K562 (cell line): ENCODE data around the gene ENPP5. TPM values are rescaled to one million over a fixed set of nuclear protein-coding genes. Genes with fewer than 3 reads are reported as not detected.

ENCODE experiments used
- ATAC-seq: fragments of 200-7000 bp; cut with Tn5 transposase; 3 replicates; pipeline ENCODE4 v1.9.1; 2020; ENCODE audit warnings: moderate library complexity
- BruUV-seq: library from RNA; stranded (reverse); fragments of 400-500 nt; replicated peaks from 2 replicates; lab custom pipeline; 2021; lab: Mats Ljungman, UMichigan
- CTCF ChIA-PET: fragments of 300-600 bp; formaldehyde crosslinking; extraction: SDS; loops from one replicate; lab custom pipeline; 2021; ENCODE audit warnings: low intra/inter-chr PET ratio; lab: Yijun Ruan, JAX
- POLR2A ChIA-PET: fragments of 300-600, 350-650 bp; sonication (Branson Sonifier 250); formaldehyde crosslinking; extraction: SDS; loops from one replicate; lab custom pipeline; 2021; ENCODE audit warnings: antibody characterized with exemption, inconsistent platforms; lab: Yijun Ruan, JAX
- DNase-seq, 4 experiments: peaks; one replicate each; pipeline versions ENCODE4 v3.0.0 to v3.0.0-alpha.2; 2011 to 2018; ENCODE audit warnings: low spot score in 3 of 4, mixed read lengths in 3 of 4; ENCODE audit errors: extremely low read depth in 1 of 4
- FAIRE-seq: peaks from 2 replicates; lab custom pipeline; 2011; peaks lifted over from hg19 to GRCh38; lab: Jason Lieb, UNC
- H2AFZ ChIP-seq: 2 replicates; pipeline ENCODE4 v1.6.0; 2011; ENCODE audit warnings: low read depth, low read length, control low read depth, inconsistent platforms
- H3K27ac ChIP-seq: fragments of 200-600 bp; 3 replicates; pipeline ENCODE4 v1.8.0; 2011; ENCODE audit warnings: low read depth, mild to moderate bottlenecking, control low read depth, inconsistent platforms, low read length, moderate library complexity, mixed read lengths; ENCODE audit errors: extremely low read depth
- H3K27me3 ChIP-seq, 2 experiments: fragments of 300-600 bp in 1 of 2; 2 replicates in 1 of 2; 3 replicates in 1 of 2; pipeline versions ENCODE4 v1.6.0 to v1.8.0; 2011; ENCODE audit warnings: inconsistent platforms in 2 of 2, low read length in 2 of 2, mild to moderate bottlenecking in 1 of 2, mixed read lengths in 1 of 2, moderate library complexity in 1 of 2; ENCODE audit not compliant: control insufficient read depth in 2 of 2, insufficient read depth in 2 of 2
- H3K36me3 ChIP-seq: fragments of 300-600 bp; 3 replicates; pipeline ENCODE4 v1.8.0; 2011; ENCODE audit warnings: mild to moderate bottlenecking, low read length, inconsistent platforms; ENCODE audit not compliant: control insufficient read depth, insufficient read depth
- H3K4me1 ChIP-seq, 2 experiments: fragments of 200-600 bp in 1 of 2; replicated peaks in 1 of 2; 2 replicates in 1 of 2; 3 replicates in 1 of 2; pipeline versions ENCODE4 v1.5.1 to v1.8.0; 2011; ENCODE audit warnings: inconsistent platforms in 2 of 2, low read length in 2 of 2, mild to moderate bottlenecking in 1 of 2, mixed read lengths in 1 of 2, moderate library complexity in 1 of 2; ENCODE audit not compliant: control insufficient read depth in 2 of 2, insufficient read depth in 2 of 2
- H3K4me2 ChIP-seq: 2 replicates; pipeline ENCODE4 v1.6.1; 2011; ENCODE audit warnings: low read length, control low read depth, inconsistent platforms, mixed read lengths; ENCODE audit not compliant: insufficient read depth
- H3K4me3 ChIP-seq: fragments of 200-600 bp; sonication (generic), shearing (Covaris generic); 2 replicates; pipeline ENCODE4 v1.5.1; 2016; ENCODE audit warnings: control low read depth, inconsistent platforms
- H3K79me2 ChIP-seq: fragments of 200-600 bp; 3 replicates; pipeline ENCODE4 v1.8.0; 2011; ENCODE audit warnings: low read length, inconsistent platforms; ENCODE audit not compliant: control insufficient read depth, insufficient read depth
- H3K9ac ChIP-seq, 2 experiments: 2 replicates each; pipeline versions ENCODE4 v1.6.0 to v1.6.1; 2011; ENCODE audit warnings: low read depth in 2 of 2, low read length in 2 of 2, control low read depth in 1 of 2, inconsistent platforms in 1 of 2, mild to moderate bottlenecking in 1 of 2, mixed read lengths in 1 of 2; ENCODE audit not compliant: insufficient read depth in 1 of 2
- H3K9me1 ChIP-seq: one replicate; pipeline ENCODE4 v1.6.0; 2011; ENCODE audit warnings: inconsistent platforms, mild to moderate bottlenecking, low read length, moderate library complexity; ENCODE audit not compliant: control insufficient read depth, insufficient read depth
- H3K9me3 ChIP-seq: replicated peaks from 2 replicates; pipeline ENCODE4 v1.5.1; 2011; ENCODE audit warnings: low read depth, low read length, inconsistent platforms; ENCODE audit not compliant: control insufficient read depth, insufficient read depth
- H4K20me1 ChIP-seq: replicated peaks from 2 replicates; pipeline ENCODE4 v1.6.1; 2011; ENCODE audit warnings: low read length, inconsistent platforms, mixed read lengths; ENCODE audit not compliant: control insufficient read depth, insufficient read depth
- ESRRA ChIP-seq: fragments of 450-650 bp; IDR thresholded peaks from 2 replicates; pipeline ENCODE4 v1.6.1; 2014; ENCODE audit warnings: low read depth, mild to moderate bottlenecking, moderate library complexity, borderline replicate concordance
- LEF1 ChIP-seq: fragments of 450-650 bp; IDR thresholded peaks from 2 replicates; pipeline ENCODE4 v1.6.1; 2016; ENCODE audit warnings: mild to moderate bottlenecking
- ZNF184 ChIP-seq: sonication (generic); formaldehyde crosslinking; IDR thresholded peaks from 2 replicates; pipeline ENCODE4 v1.5.0; 2020; ENCODE audit warnings: missing genetic modification reagents
- ZNF280B ChIP-seq: fragments of 250-450 bp; sonication (Bioruptor Pico); IDR thresholded peaks from 2 replicates; pipeline ENCODE4 v1.5.1; 2021; ENCODE audit warnings: mild to moderate bottlenecking
- ZNF384 ChIP-seq: IDR thresholded peaks from 2 replicates; pipeline ENCODE4 v1.6.1; 2012; ENCODE audit warnings: low read depth, low read length, improper control_type of control experiment
- ZNF584 ChIP-seq: fragments of 200-800 bp; sonication (Bioruptor generic); IDR thresholded peaks from 2 replicates; pipeline ENCODE4 v1.6.1; 2016; ENCODE audit warnings: low read depth, mild to moderate bottlenecking, missing genetic modification characterization, missing compliant biosample characterization
- WGBS: fragments of 100-300 bp; shearing (Covaris generic); methylation state at CpG from one replicate; pipeline ENCODE4 v1.1.6; 2016; ENCODE audit warnings: low coverage, mixed read lengths; ENCODE audit not compliant: insufficient coverage; ENCODE audit errors: missing lambda C conversion rate; 5-methylcytosine and 5-hydroxymethylcytosine counted together
- in situ Hi-C: fragments of 300-500 bp; cut with MboI; formaldehyde crosslinking; loops from 4 replicates; pipeline ENCODE4 v1.15.0; 2018; ENCODE audit warnings: inconsistent platforms, mixed read lengths
- intact Hi-C: fragments of 100-400 bp; cut with micrococcal nuclease; formaldehyde crosslinking; loops from 2 replicates; pipeline ENCODE4 v1.14.2; 2022
- polyA plus RNA-seq, 8 experiments: library from polyadenylated mRNA; depleted of rRNA in 4 of 8; stranded (reverse) in 5 of 8; unstranded in 3 of 8; fragments of >200 nt; fragmentation: Nextera tagmentation in 2 of 8; fragmentation: Illumina TruSeq in 1 of 8; extraction: Ambion mirVana in 2 of 8; extraction: Trizol in 1 of 8; gene quantifications; 2 replicates each; pipeline versions ENCODE4 v1.2.1 to v1.2.3, GENCODE V29; 2011 to 2014; ENCODE audit warnings: inconsistent platforms in 1 of 8, missing spikeins in 1 of 8
- total RNA-seq, 7 experiments: library from RNA; depleted of rRNA in 6 of 7; stranded (reverse); fragments of >200 nt in 6 of 7; fragmentation: Illumina TruSeq in 2 of 7; extraction: Trizol in 2 of 7; gene quantifications; 2 replicates each; pipeline versions ENCODE4 v1.2.1 to v1.2.3, GENCODE V29; 2011 to 2021; ENCODE audit warnings: low replicate concordance in 1 of 7

The ENPP5 gene
- total and polyA plus RNA-seq, 9 of the 15 experiments (the other 6 are each of a cell fraction or from before 2014, with no cell fraction given) = not detected

- DNase-seq = no peak
- Histone ChIP-seq H4K20me1 (no peaks in the 10 kb centered on the region), H3K9ac (no peak overlapping the region), H3K36me3 (no peaks in the 10 kb centered on the region), H3K9me1 (no peaks in the 10 kb centered on the region), H3K4me1 (peaks cover 0 to 5% of the 10 kb centered on the region in 2 experiments; a peak in 2 of 5 replicates), H3K4me2 (no peak overlapping the region), H3K27me3 (peaks cover 3 to 7% of the 10 kb centered on the region in 2 experiments; a peak in 1 of 5 replicates), H3K79me2 (no peaks in the 10 kb centered on the region), H2AFZ (no peak overlapping the region), H3K27ac (no peak overlapping the region), H3K4me3 (no peak overlapping the region), H3K9me3 (no peaks in the 10 kb centered on the region)
- CTCF ChIA-PET = no interaction called here
- FAIRE-seq = no peak
- no TSS peak for BruUV-seq
- intact Hi-C loops = no loop called here
- POLR2A ChIA-PET = no interaction called here
- 2% methylated on average over 4 of the region's 4 CpGs for WGBS
- TF ChIP-seq ZNF584 (CRISPR knock-in tag) (no peak), ZNF384 (no peak), LEF1 (no peak), ESRRA (no peak), ZNF280B (no peak), ZNF184 (CRISPR knock-in tag) (no peak)
- ATAC-seq = no peak
- in situ Hi-C loops = no loop called here
These were observed 1.4 kb upstream of the ENPP5 start for GRCh38 chr6:46172176-46172575.
